Measurements from ENCODE around the gene EPB41L4B. TPM values are rescaled to one million over a fixed set of nuclear protein-coding genes. Genes with fewer than 3 reads are reported as not detected.

The EPB41L4B gene
- total and polyA plus RNA-seq, 2 of the 4 experiments (the other 2 are of a cell fraction): 0.36 to 0.54 TPM

DNA sequence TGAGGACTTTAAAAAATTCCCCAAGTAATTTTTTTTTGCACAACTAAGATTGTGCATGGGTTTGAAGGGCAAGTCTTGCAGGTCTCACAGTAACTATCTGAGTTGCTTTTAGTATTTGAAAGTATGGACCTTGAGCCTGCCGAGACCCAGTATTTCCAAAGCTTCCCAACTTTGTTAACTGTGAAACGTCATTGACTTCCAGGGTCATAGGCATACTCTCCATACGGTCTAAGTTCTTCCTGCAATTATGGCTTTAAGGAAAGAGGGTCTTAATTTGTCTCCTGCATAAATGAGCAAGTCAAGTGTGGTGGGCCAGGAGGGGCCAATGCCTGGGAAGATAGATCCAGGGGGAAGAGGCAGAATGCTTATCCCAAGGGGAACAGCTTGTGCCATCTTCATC, 24.0 kb upstream of the EPB41L4B start:
- H3K4ac ChIP-seq (ENCODE audit: low read depth, low read length): no peak overlapping the region
- no peaks in the 10 kb centered on the region for H3K36me3 ChIP-seq (ENCODE audit: control insufficient read depth, insufficient read depth, low read length)
- no peak overlapping the region for H2AK5ac ChIP-seq (ENCODE audit: low read depth, low read length)
- DNase-seq (no peak), ATAC-seq (ENCODE audit: low read depth) (no peak)
- H3K9ac ChIP-seq (ENCODE audit: low read depth, low read length): no peak overlapping the region
- H4K20me1 ChIP-seq (ENCODE audit: insufficient read depth, low read length): no peaks in the 10 kb centered on the region
- H2BK5ac ChIP-seq (ENCODE audit: low read depth, low read length, poor library complexity, severe bottlenecking): no peak overlapping the region
- TF ChIP-seq, protein P1, sequence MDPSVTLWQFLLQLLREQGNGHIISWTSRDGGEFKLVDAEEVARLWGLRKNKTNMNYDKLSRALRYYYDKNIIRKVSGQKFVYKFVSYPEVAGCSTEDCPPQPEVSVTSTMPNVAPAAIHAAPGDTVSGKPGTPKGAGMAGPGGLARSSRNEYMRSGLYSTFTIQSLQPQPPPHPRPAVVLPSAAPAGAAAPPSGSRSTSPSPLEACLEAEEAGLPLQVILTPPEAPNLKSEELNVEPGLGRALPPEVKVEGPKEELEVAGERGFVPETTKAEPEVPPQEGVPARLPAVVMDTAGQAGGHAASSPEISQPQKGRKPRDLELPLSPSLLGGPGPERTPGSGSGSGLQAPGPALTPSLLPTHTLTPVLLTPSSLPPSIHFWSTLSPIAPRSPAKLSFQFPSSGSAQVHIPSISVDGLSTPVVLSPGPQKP (IDR thresholded peaks at IDR 0.05; ENCODE audit: borderline replicate concordance, low read depth, low read length): no peak
- TF ChIP-seq FOS (IDR thresholded peaks at IDR 0.05; ENCODE audit: low read depth, low read length) (no peak), SMC3 (IDR thresholded peaks at IDR 0.05; ENCODE audit: low read depth, low read length) (no peak), RAD21 (IDR thresholded peaks at IDR 0.05; ENCODE audit: low read length) (no peak), MAFK (IDR thresholded peaks at IDR 0.05; ENCODE audit: low read depth, low read length) (no peak)
- TF ChIP-seq, protein P2, sequence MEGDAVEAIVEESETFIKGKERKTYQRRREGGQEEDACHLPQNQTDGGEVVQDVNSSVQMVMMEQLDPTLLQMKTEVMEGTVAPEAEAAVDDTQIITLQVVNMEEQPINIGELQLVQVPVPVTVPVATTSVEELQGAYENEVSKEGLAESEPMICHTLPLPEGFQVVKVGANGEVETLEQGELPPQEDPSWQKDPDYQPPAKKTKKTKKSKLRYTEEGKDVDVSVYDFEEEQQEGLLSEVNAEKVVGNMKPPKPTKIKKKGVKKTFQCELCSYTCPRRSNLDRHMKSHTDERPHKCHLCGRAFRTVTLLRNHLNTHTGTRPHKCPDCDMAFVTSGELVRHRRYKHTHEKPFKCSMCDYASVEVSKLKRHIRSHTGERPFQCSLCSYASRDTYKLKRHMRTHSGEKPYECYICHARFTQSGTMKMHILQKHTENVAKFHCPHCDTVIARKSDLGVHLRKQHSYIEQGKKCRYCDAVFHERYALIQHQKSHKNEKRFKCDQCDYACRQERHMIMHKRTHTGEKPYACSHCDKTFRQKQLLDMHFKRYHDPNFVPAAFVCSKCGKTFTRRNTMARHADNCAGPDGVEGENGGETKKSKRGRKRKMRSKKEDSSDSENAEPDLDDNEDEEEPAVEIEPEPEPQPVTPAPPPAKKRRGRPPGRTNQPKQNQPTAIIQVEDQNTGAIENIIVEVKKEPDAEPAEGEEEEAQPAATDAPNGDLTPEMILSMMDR (conservative IDR thresholded peaks at IDR 0.05; ENCODE audit: low read depth, low read length): no peak
- H3K9me1 ChIP-seq (ENCODE audit: insufficient read depth, low read length): no peaks in the 10 kb centered on the region; the same call in 1 of the 2 replicates
- no peak overlapping the region for H3K27ac ChIP-seq (ENCODE audit: insufficient read depth, low read length)
- no peak overlapping the region for H3K14ac ChIP-seq (replicated peaks; ENCODE audit: low read depth, low read length)
- no peak overlapping the region for H2BK15ac ChIP-seq (ENCODE audit: low read depth, low read length)
- no peak overlapping the region for H4K91ac ChIP-seq (ENCODE audit: insufficient read depth, low read depth, low read length)
- no peak overlapping the region for H2BK120ac ChIP-seq (ENCODE audit: low read depth, low read length)
- H3K79me1 ChIP-seq (ENCODE audit: low read depth in 1 of 2, low read length in 2 of 2): no peaks in the 10 kb centered on the region
- H3K9me3 ChIP-seq (ENCODE audit: control insufficient read depth, insufficient read depth, low read length): no peaks in the 10 kb centered on the region
- in situ Hi-C loops (cut with MboI; ENCODE audit: low sequenced_read_pairs): no loop called here
- H2AK9ac ChIP-seq (replicated peaks; ENCODE audit: low read depth, low read length, poor library complexity): no peak overlapping the region
- no peak overlapping the region for H3K18ac ChIP-seq (ENCODE audit: low read depth, low read length)
- ChIA-PET POLR2A (ENCODE audit: unreplicated experiment) (no interaction called here), CTCF (interaction anchor here (1.1 kb wide), 1 partner anchor 14 kb away, joined by 3 read pairs; no protein-coding TSS in a partner anchor)
- H4K5ac ChIP-seq (ENCODE audit: low read depth, low read length): no peak overlapping the region
- H3K27me3 ChIP-seq (ENCODE audit: control insufficient read depth, insufficient read depth, low read length): peaks cover 21% of the 10 kb centered on the region
- H3K56ac ChIP-seq (ENCODE audit: extremely low read depth, insufficient read depth, low read length): no peak overlapping the region
- no peak overlapping the region for H3K4me2 ChIP-seq (ENCODE audit: low read depth, low read length)
- peaks cover 3% of the 10 kb centered on the region; the same call in 1 of the 2 replicates for H3K4me1 ChIP-seq (ENCODE audit: control insufficient read depth, insufficient read depth, low read length)
- WGBS, 2 experiments (ENCODE audit: extremely low coverage in 2 of 2, insufficient read length in 1 of 2): no CpG with 5 or more reads among the region's 3 CpGs
- dilution Hi-C loops (cut with HindIII; ENCODE audit: low sequenced_read_pairs, unreplicated experiment): no loop called here
- H2BK20ac ChIP-seq (ENCODE audit: low read depth, low read length): no peak overlapping the region
- BruUV-seq (replicated peaks): no TSS peak
- no peak overlapping the region for H3K23ac ChIP-seq (ENCODE audit: low read depth, low read length)
- no peak overlapping the region for H4K8ac ChIP-seq (ENCODE audit: low read depth in 2 of 2, low read length in 2 of 2)
- H2AFZ ChIP-seq (replicated peaks; ENCODE audit: low read length, poor library complexity): no peak overlapping the region
- intact Hi-C loops (cut with micrococcal nuclease): no loop called here
- H3K4me3 ChIP-seq (ENCODE audit: insufficient read depth, low read depth, low read length): no peak overlapping the region

Data from IMR-90 (cell line).